AG08396 (cell line): ENCODE results near the gene BTNL8.

Source experiments
- DNase-seq: peaks from one replicate; pipeline ENCODE4 v3.0.0; 2012; ENCODE audit warnings: low spot score, mixed read lengths

Gene BTNL8

DNA sequence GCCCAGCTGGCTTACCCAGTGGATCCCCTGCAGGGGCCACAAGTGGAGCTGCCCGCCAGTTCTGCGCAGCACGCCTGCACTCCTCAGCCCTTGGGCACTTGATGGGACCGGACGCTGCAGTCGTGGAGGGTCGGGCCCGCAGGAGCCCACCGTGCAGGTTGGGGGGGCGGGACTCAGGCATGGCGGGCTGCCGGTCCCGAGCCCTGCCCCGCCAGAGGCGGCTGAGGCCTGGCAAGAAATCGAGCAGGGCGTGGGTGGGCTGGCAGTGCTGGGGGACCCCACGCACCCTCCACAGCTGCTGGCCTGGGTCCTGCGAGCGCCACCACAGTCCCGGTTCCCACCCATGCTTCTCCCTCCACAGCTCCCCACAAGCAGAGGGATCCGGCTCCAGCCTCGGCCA, 70.4 kb downstream of the BTNL8 start:
- DNase-seq = no peak

DNA sequence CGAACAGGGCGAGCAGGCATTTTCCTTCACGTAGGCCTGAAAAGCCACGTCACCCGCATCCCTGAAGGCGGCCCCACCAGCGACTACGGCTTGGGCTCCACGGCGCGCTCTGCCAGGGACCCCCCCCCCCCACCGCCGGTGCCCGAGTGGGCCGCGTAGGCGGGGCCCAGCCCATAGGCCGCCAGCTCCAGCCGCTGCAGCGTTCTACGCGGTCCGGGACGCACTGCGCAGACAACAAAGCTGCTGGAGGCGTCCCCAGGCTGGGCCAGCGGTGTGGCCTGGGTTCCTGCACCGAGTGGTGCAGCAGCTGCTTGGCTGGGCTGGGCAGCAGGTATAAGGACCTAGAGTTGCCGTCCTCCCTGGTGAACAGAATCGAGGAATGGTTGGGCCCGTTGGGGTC, 71.4 kb downstream of the BTNL8 start:
- DNase-seq = no peak

DNA sequence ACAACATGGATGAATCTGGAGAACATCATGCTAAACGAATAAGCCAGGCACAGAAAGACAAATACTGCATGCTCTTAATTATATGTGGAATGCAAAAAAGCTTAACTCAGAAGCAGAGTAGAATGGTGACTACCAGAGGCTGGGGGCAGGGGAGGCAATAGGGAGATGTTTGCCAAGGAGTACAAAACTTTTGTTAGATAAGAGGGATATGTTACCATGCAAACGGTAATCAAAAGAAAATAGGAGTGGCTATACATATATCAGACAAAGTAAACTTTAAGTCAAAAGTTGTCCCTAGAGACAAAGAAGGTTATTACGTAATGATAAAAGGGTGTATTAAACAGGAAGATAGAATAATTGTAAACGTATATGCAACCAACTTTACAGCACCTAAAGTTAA, 71.9 kb downstream of the BTNL8 start:
- no peak for DNase-seq

DNA sequence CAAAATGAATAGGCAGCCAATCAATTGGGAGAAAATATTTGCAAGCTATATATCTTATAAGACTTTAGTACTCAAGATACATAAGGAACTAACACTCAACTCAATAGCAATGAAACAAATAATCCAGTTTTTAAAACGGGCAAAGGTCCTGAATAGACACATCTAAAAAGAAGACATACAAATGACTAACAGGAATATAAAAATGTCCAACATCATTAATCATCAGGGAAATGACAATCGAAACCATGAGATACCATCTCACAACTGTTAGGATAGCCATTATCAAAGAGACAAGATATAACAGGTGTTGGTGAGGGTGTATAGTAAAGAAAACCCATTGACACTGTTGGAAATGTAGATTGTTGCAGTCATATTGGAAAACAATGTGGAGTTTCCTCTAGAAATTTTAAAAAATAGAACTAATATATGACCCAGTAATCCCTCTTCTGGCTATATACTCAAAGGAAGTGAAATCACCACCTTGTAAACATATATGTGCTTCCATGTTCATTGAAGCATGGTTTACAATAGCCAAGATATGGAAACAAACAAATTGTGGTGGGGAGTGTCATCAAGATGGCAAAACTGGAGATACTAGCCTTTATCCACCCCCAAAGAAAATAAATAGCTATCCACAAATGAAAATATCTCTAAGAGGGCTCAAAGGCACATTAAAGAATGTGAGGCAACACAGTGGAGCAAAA, 75.8 kb downstream of the BTNL8 start:
- DNase-seq = no peak

DNA sequence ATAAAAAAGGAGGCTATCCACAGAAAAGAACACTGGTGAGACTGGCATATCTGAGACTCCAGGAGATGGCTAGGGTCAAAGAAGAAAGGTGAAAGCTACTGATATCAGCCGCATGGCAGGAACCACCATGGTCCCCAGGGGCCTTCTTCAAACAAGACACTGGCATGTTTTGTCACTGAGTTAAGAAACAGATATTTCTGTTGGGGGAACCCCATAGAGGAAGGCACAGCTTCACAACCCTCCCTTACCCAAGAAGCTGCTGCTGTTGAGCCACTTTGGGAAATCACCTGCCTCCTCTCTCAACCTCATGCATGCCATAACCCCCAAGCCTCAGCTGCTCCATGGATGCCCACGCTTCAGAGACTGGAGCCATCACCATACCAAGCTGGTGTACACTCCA, 76.4 kb downstream of the BTNL8 start:
- no peak for DNase-seq

DNA sequence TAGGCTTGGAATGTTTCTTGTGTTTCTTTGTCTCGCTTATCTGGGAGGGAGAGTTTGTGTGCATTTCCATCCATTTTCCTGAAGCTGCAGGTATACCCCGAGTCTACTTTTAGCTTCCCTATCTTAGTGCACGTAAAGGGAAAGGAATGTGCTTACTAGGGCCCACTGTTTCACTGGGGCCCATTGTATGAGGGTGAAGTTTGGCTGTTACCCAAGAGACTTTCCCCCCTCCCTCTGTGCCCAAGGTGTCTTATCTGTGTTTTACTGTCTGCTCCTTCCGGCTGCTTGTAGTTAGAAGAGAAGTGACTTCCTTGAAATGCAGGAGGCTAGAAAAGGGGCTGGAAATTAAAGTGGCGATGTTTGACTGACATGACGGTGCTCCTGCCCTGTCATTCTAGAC, 77.6 kb downstream of the BTNL8 start:
- no peak for DNase-seq

DNA sequence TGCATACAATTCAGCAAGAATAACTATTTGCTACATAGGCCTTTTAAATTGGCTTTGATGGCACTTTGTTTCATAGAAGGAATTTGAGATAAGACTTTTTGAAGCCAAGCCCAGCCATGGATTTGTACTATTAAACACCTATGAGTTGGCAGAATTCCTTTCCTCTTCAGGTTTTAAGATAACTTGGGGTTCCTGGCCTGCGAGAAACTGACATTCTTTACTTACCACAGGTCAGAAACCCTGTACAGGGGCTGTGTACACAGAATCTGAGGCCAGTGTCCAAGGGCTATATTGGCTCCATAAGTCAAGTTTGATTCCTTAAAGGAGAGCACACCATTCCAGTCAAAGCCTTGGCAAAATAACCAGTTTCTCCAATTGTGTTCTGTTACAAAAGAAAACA, 78.9 kb downstream of the BTNL8 start:
- DNase-seq = no peak

DNA sequence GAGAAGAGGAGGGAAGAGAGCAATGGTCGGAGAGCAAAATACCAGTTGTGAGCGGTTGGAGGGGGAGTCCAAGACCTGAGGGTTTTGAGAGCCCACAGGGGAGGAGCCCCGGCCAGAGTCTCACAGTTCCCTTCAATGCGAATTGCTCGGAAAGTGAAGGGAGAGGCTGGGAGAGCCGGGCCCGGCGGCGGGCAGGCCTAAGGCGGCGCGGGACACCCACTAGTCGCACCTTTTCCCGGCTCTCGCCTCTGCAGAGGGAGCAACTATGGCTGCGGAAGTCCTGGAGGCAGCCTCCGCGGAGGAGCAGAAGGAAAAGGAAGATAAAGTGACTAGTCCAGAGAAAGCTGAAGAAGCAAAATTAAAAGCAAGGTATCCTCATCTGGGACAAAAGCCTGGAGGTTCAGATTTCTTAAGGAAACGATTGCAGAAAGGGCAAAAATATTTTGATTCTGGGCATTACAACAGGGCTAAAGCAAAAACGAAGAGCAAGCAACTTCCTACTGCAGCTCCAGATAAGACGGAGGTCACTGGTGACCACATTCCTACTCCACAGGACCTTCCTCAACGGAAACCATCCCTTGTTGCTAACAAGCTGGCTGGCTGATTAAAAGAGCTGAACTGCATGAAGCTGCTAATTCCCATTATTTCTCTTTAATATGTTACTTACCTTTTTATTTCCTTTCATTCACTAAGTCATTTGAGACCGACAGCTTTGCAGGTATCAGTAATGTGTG, 83.2 kb downstream of the BTNL8 start:
- no peak for DNase-seq

DNA sequence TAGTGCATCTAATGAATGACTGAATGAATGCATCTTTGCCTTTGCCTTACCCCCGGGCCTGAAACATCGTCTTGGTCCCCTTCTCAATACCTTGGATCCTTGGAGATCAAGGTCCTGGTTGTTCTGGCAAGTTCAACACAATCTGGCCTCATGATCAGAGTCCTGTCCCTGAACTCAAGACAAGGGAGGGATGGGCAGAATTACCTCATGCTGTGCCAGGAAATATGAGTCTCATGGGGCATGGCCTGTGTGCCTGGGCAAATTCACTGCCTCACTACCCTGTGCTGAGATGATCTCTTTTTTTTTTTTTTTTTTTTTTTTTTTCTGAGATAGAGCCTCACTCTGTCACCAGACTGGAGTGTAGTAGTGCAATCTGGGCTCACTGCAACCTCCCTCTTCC, 89.1 kb downstream of the BTNL8 start:
- no peak for DNase-seq

DNA sequence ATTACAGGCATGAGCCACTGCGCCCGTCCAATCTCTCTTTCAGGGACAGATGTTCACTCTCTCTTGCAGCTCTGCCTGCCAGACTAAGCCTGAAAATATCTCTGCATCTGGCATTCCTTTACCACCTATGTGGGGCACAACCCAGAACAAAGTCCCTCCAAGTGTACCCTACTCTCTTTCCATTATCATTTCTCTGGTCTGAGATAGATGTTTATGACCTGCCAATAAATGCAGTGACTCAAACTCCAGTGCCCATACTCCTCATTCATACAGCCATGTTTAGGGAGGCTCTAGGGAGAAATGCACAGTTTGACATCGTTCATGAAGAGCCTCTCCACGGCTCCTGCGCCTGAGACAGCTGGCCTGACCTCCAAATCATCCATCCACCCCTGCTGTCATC, 89.6 kb downstream of the BTNL8 start, which contains the start of gene BTNL3:
Gene BTNL3, plus strand, starts transcription at position 255 of the 400 bp plus-strand sequence. CDS start 183 bp downstream, outside the sequence.
- DNase-seq = no peak

DNA sequence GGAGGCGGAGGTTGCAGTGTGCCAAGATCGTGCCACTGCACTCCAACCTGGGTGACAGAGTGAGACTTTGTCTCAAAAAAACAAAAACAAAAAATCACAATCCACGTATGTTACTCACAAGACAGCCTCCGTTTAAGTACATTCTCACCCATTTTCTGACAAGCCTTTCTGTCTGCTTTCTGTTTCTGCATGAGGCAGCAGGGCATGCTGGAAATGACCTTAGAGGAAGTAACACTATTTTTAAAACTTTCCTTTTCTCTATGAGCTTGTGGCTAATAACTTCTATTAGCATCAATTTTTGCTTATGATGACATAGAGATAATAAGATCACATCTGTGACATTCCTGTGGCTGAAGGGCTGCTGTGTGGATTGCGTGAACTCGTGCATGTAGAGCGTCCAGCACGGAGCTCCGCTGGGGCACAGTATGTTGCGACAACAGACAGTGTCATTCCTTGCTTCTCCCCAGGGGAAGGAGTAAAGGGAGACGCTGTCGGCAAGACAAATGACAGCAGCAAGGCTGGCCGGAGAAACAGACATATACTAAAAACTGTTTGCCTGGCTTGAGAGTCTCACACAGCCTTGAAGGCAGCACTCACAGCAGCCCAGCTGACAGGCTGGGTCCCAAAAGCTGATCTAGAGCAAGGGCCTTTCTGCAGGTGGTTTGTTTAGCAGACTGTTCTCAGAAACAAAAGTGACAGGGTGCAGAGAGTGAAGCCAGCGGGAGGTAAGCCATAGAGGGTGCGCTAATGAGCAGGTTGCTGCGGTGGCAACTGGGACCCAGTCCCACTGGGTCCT, 91.3 kb downstream of the BTNL8 start:
- DNase-seq = no peak

DNA sequence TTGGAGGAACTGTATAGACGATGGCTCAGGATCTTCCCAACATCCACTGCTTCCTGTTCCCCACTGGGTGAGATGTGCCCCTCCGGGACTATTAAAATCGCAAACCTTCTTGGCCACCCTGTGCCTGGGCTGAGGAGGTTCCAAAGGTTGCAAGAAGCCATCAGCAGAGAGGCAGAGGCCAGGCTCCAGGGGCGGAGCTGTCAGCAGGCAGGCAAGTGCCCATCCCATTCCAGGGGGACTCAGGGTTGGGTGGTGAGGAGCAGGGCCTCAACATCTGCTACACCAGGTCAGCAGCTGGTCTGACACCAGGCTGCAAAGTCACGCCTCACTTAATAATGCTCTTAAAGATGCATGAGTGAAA, 91.9 kb downstream of the BTNL8 start:
- DNase-seq = no peak
